Choroid plexus epithelial cell (primary cell): Measurements from ENCODE around the gene FAM236D.
"Not testable (repeated sequence)": the region's sequence is repeated elsewhere in the genome, so short reads cannot be mapped to it uniquely, and the experiment has no call there.

ENCODE experiments used
- DNase-seq: peaks from one replicate; pipeline ENCODE4 v3.0.0-alpha.2; 2010; ENCODE audit warnings: low read depth
- H3K4me3 ChIP-seq: 2 replicates; pipeline ENCODE4 v1.5.1; 2011; ENCODE audit warnings: low read depth, mild to moderate bottlenecking, control low read depth, low read length, moderate library complexity

Gene FAM236D

DNA sequence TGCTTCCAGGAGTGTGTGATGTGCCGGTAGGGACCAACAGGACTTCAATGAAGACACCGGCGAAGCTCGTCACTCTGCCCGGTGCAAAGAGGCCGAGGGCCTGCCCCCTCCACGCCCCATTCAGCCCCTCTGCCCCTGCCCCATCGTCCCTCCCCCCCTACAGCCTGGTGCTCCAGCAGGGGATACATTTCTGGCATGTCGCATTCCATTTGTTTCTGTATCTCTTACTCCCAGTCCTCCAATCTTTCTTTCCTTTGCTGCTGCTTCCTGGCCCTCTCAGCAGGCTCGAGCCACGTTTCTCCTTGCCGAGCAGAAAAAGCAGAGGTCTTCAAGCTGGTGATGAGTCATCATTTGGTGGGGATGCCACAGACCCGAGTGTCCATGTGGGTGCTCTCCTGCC is at the start of gene FAM236D:
TSS of gene FAM236D (minus strand) at position 101 of the 400 bp plus-strand sequence. CDS start at position 1, 100 bp downstream.
- not testable (repeated sequence) for DNase-seq, H3K4me3 ChIP-seq

DNA sequence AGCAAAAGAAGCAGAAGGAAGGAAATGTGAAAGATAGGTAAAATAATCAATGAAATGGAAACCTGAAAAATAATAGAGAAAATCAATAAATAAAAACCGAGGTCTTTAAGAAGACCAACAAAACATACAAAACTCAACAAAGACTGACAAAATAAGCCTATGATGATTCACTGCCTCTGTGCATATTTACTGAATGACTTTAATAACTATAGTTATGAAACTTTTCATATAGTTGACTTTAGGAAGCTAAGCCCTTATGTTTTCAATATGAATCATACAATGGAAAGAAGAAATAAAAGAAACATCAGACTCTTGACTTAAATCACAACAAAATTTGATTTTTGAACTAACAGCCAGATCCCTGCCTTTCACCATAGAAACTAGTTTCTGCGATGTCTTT is 29.5 kb upstream of the FAM236D start:
- not testable (repeated sequence) for DNase-seq, H3K4me3 ChIP-seq

DNA sequence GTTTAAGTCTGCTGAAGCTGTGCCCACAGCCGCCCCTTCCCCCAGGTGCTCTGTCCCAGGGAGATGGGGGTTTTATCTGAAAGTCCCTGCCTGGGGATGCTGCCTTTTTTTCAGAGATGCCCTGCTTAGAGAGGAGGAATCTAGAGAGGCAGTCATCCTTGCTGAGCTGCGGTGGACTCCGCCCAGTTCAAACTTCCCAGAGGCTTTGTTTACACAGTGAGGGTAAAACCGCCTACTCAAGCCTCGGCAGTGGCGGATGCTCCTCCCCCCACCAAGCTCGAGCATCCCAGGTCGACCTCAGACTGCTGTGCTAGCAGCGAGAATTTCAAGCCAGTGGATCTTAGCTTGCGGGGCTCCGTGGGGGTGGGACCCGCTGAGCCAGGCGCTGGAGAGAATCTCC is 22.7 kb upstream of the FAM236D start:
- H3K4me3 ChIP-seq, DNase-seq: not testable (repeated sequence)

DNA sequence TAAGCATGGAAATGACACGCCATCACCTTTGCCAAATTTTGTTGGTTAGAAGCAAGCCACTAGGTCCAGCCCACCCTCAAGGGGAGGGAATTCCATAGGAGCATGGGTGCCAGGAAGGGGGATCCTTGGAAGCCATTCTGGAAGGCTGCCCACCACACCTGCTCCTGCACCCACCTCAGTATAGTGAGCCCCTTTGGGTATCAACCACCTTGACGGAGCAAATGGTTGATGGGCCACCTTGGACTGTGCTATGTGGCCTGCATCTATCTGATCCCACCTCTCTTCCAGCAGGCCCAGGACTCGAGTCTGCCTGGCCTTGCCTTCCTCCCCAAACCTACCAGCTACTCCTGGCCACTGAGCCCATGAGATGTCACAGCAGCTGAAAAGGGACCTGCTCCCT is 17.6 kb downstream of the FAM236D start:
- H3K4me3 ChIP-seq, DNase-seq: not testable (repeated sequence)

DNA sequence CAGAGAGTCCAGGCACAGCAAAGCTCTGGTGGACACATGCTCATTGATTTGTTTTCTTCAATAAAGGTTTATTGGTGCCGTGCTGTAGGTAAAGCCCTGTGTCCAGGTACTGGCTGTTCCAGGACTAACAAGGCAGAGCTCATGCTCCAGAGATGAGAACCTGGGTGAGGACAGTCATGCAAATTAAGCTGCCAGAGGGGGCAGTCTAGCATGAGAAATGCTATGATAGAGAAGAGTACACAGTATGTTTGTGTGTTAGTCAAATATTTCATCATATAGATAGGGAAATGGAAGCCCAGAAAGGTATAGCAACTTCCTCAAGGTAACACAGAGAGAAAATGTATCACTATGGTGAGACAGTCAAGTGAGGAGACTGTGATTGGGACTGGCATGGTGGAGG is 19.9 kb downstream of the FAM236D start:
- DNase-seq, H3K4me3 ChIP-seq: not testable (repeated sequence)

DNA sequence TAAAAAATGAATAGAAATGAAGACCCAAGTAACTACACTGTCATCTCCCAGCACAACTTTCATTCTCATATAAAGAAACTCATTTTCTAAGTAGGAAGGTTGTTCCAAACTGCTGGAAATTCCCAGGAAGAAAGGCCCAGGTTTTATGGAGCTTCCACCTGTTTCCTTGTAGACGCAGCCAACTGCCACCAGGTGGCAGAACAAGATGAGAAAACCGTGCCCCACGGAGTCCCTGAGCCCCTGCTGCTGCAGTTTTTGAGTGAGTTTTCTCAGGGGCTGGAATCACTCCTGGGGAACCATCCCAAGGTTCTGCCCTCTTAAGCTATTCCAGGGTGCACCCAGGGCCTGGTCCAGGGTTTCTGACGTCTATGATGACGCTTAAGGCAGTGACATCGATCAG is 24.0 kb downstream of the FAM236D start:
- not testable (repeated sequence) for H3K4me3 ChIP-seq, DNase-seq

DNA sequence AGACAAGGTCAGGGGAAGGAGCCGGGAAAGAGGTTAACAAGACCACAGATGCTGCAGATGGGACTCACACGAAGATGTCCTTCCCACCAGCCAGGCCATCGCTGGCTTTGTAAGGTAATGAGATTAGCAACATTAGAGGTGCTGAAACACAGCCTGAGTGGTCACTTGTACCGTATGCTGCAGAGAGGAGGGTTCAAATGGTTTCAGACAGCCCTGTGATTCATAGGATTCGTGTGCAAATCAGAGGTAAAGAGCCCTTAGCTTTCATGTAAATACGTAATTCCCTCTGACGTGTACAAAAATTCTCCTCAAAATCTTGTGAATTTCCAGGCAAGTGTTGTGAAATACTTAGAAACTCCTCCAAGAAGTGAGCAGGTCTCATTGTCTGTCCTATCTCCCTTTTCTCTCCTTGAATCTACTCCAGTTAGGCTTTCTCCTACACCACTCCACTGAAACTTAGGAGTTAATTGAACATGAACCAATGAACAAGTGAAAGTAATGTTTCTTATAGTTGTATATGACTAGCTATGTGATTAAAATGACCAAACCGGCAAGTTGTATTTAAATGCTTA is 24.6 kb downstream of the FAM236D start:
- not testable (repeated sequence) for DNase-seq, H3K4me3 ChIP-seq

DNA sequence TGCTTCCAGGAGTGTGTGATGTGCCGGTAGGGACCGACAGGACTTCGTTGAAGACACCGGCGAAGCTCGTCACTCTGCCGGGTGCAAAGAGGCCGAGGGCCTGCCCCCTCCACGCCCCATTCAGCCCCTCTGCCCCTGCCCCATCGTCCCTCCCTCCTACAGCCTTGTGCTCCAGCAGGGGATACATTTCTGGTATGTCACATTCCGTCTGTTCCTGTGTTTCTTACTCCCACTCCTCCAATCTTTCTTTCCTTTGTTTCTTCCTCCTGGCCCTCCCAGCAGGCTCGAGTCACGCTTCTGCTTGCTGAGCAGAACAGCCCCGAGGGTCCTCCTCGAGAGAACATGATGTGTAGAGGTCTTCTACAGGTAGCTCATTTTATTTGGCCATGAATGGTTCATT is 25.4 kb downstream of the FAM236D start, which contains the start of gene FAM236B:
TSS of gene FAM236B (minus strand) at position 101 of the 400 bp plus-strand sequence. CDS start at position 1, 100 bp downstream.
- not testable (repeated sequence) for H3K4me3 ChIP-seq, DNase-seq

DNA sequence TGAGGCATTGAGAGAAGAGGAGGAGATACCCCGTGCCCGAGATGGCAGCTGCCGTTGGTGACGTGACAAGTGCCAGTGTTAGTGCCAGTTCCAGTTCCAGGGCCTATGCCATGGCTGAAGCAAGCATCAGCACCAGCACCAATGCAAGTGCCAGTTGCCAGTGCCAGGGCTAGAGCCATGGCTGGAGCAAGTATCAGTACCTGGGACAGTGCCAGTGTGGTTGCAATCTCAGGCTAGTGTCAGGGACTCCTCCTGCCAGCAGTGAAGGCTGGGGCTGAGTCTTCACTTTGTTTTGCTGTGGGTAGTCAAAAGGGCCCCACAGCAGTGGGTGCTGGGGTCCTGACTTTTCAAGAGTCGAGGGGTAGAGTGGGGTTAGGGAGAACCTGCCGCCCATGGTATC is 29.9 kb downstream of the FAM236D start:
- H3K4me3 ChIP-seq, DNase-seq: not testable (repeated sequence)

DNA sequence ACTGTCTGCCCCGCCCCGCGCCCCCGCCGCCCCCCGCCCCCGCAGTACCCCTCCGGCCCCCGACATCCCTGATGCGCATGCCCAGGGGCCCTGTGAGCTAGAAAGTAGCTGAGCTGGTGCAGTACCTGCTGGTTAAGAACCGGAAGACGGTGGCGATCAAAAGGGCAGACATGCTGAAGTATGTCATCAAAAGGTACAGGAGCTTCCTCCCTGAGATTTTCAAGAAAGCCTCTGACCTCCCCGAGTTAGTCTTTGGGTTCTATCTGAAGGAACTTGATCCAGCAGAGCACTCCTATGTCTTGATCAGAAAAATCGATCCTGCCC is 30.6 kb downstream of the FAM236D start:
- not testable (repeated sequence) for DNase-seq, H3K4me3 ChIP-seq

DNA sequence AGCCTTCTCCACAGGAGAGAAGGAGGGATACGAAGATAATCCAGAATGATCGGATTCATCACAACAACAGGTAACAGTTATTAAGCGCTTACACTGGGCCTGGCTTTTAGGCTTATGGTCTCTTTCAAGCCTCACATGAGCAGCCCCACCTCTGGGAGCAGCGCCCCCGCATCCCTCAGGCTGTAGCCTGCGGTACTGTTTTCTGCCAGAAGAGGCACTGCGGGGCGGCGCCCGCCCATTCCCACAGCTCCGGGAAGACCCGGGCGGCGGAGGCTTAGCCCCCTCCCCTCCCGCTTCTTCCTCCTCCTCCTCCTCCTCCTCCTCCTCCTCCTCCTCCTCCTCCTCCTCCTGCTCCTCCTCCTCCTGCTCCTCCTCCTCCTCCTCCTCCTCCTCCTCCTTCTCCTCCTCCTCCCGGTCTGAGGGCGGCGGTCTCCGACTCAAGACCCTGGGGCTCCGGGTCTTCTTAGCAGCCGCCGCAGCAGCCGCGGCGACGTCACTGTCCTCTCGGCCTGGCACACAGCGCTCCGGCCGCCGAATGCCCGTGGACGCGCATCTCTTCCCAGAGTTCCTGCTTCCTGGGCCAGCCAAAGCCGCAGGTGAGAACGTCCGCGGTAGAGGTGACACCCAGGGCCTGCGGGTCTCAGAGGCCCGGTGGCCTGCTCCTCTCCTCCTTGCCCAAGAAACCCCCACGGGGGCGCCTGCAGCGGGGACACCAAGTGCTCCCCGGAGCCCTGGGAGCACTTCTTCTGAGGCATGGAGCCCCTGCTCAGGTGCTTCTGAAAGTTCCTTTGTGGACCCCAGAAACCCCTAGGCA is 31.1 kb downstream of the FAM236D start, which contains the start of gene DMRTC1B:
TSS of gene DMRTC1B (plus strand) at position 238 of the 814 bp plus-strand sequence. CDS start 68,246 bp downstream, outside the sequence.
- not testable (repeated sequence) for DNase-seq, H3K4me3 ChIP-seq

DNA sequence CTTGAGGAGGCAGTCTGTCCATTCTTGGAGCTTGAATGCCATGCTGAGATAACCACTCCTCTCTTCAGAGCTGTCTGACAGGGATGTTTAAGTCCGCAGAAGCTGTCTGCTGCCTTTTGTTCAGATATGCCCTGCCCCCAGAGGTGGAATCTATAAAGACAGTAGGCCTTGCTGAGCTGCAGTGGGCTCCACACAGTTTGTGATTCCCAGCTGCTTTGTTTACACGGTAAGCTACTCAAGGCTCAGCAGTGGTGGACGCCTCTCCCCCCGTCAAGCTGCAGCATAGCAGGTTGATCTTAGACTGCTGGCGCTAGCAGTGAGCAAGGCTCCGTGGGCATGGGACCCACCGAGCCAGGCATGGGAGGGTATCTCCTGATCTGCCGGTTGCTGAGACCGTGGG is 47.6 kb downstream of the FAM236D start:
- DNase-seq, H3K4me3 ChIP-seq: not testable (repeated sequence)
